ENCODE data around the gene ELMO1. TPM values are rescaled to one million over a fixed set of nuclear protein-coding genes. Genes with fewer than 3 reads are reported as not detected.

ELMO1 gene
- polyA plus RNA-seq, 1 donor (not counting 4 experiments of a cell fraction or from before 2014, with no cell fraction given): not detected

- H3K4me3 ChIP-seq (ENCODE audit: control insufficient read depth in 2 of 3, extremely low read depth in 1 of 3, insufficient read depth in 2 of 3, low read depth in 1 of 3, low read length in 3 of 3): no peak overlapping the region
- H3K9me3 ChIP-seq (ENCODE audit: control insufficient read depth, low read depth, low read length): no peaks in the 10 kb centered on the region
- peak overlapping the region; percentile 20 for H3K4me2 ChIP-seq (ENCODE audit: control insufficient read depth, extremely low read depth, insufficient read depth, low read depth, low read length)
- peak overlapping the region; percentile 27 for H2AFZ ChIP-seq (ENCODE audit: control insufficient read depth, low read length)
- H3K9ac ChIP-seq (ENCODE audit: control insufficient read depth, extremely low read depth, insufficient read depth, low read length): no peak overlapping the region
- no peak for TF ChIP-seq EZH2 (IDR thresholded peaks at IDR 0.05; ENCODE audit: low read length)
- TF ChIP-seq CTCF (optimal IDR thresholded peaks at IDR 0.05 in 1 of 3, IDR thresholded peaks at IDR 0.05 in 1 of 3, conservative IDR thresholded peaks at IDR 0.05 in 1 of 3; ENCODE audit: extremely low read depth in 1 of 3, insufficient read depth in 2 of 3, low read length in 3 of 3): no peak
- H4K20me1 ChIP-seq (ENCODE audit: control insufficient read depth, extremely low read depth, insufficient read depth, low read length): no peaks in the 10 kb centered on the region
- FAIRE-seq (no peak), DNase-seq (ENCODE audit: low read depth, low spot score) (no peak)
- dilution Hi-C loops (cut with MboI; ENCODE audit: extremely low pct_ligation_motif_present, low sequenced_read_pairs): no loop called here
- no peaks in the 10 kb centered on the region for H3K9me1 ChIP-seq (ENCODE audit: control insufficient read depth, extremely low read depth, insufficient read depth, low read length)
- H3K36me3 ChIP-seq (ENCODE audit: control insufficient read depth in 2 of 2, extremely low read depth in 1 of 2, insufficient read depth in 2 of 2, low read length in 2 of 2): no peaks in the 10 kb centered on the region
- H3K79me2 ChIP-seq (ENCODE audit: control insufficient read depth, insufficient read depth, low read length): no peaks in the 10 kb centered on the region
- peaks cover 3% of the 10 kb centered on the region for H3K4me1 ChIP-seq (ENCODE audit: control insufficient read depth, extremely low read depth, insufficient read depth, low read length)
- H3K27me3 ChIP-seq (ENCODE audit: control insufficient read depth, extremely low read depth, insufficient read depth, low read length): peaks cover 3% of the 10 kb centered on the region
- no peak overlapping the region for H3K27ac ChIP-seq (ENCODE audit: control insufficient read depth, insufficient read depth, low read length)
Observed at GRCh38 chr7:37040330-37040729, 408.3 kb downstream of the ELMO1 start.

- H4K20me1 ChIP-seq (ENCODE audit: control insufficient read depth, extremely low read depth, insufficient read depth, low read length): no peaks in the 10 kb centered on the region
- no peak for FAIRE-seq
- no peak overlapping the region for H3K27ac ChIP-seq (ENCODE audit: control insufficient read depth, insufficient read depth, low read length)
- no peak for TF ChIP-seq EZH2 (IDR thresholded peaks at IDR 0.05; ENCODE audit: low read length)
- no peak for TF ChIP-seq CTCF (optimal IDR thresholded peaks at IDR 0.05 in 1 of 3, IDR thresholded peaks at IDR 0.05 in 1 of 3, conservative IDR thresholded peaks at IDR 0.05 in 1 of 3; ENCODE audit: extremely low read depth in 1 of 3, insufficient read depth in 2 of 3, low read length in 3 of 3)
- H3K4me3 ChIP-seq (ENCODE audit: control insufficient read depth in 2 of 3, extremely low read depth in 1 of 3, insufficient read depth in 2 of 3, low read depth in 1 of 3, low read length in 3 of 3): no peak overlapping the region
- H3K4me2 ChIP-seq (ENCODE audit: control insufficient read depth, extremely low read depth, insufficient read depth, low read depth, low read length): no peak overlapping the region
- no peak overlapping the region for H3K9ac ChIP-seq (ENCODE audit: control insufficient read depth, extremely low read depth, insufficient read depth, low read length)
- no peak for DNase-seq (ENCODE audit: low read depth, low spot score)
- H3K79me2 ChIP-seq (ENCODE audit: control insufficient read depth, insufficient read depth, low read length): no peaks in the 10 kb centered on the region
- no peaks in the 10 kb centered on the region for H3K9me1 ChIP-seq (ENCODE audit: control insufficient read depth, extremely low read depth, insufficient read depth, low read length)
- H3K9me3 ChIP-seq (ENCODE audit: control insufficient read depth, low read depth, low read length): no peaks in the 10 kb centered on the region
- H3K4me1 ChIP-seq (ENCODE audit: control insufficient read depth, extremely low read depth, insufficient read depth, low read length): peaks cover 3% of the 10 kb centered on the region
- dilution Hi-C loops (cut with MboI; ENCODE audit: extremely low pct_ligation_motif_present, low sequenced_read_pairs): no loop called here
- H3K36me3 ChIP-seq (ENCODE audit: control insufficient read depth in 2 of 2, extremely low read depth in 1 of 2, insufficient read depth in 2 of 2, low read length in 2 of 2): no peaks in the 10 kb centered on the region
- no peak overlapping the region for H2AFZ ChIP-seq (ENCODE audit: control insufficient read depth, low read length)
- peaks cover under 1% of the 10 kb centered on the region for H3K27me3 ChIP-seq (ENCODE audit: control insufficient read depth, extremely low read depth, insufficient read depth, low read length)
Observed at GRCh38 chr7:37039131-37039749, 409.4 kb downstream of the ELMO1 start.

Measured in keratinocyte (primary cell).